ENCODE measurements around the gene DNAH11. TPM values are rescaled to one million over a fixed set of nuclear protein-coding genes. Genes with fewer than 3 reads are reported as not detected.

The DNAH11 gene
- total RNA-seq, 1 experiment from 2014 or later: 1.6 TPM

GRCh38 chr7:21762469-21762868, 219.6 kb downstream of the DNAH11 start:
- Histone ChIP-seq H3K27me3 (ENCODE audit: low read length) (peaks cover 14% of the 10 kb centered on the region), H3F3A (ENCODE audit: low read length, unreplicated experiment) (no peaks in the 10 kb centered on the region), H3K27ac (ENCODE audit: low read length) (no peak overlapping the region), H3K9me3 (ENCODE audit: low read length) (no peaks in the 10 kb centered on the region), H3K9ac (ENCODE audit: low read length) (no peak overlapping the region), H3K79me2 (ENCODE audit: low read length) (no peaks in the 10 kb centered on the region), H3K4me1 (ENCODE audit: insufficient read depth, low read length) (peaks cover 14% of the 10 kb centered on the region), H3K4me3 (ENCODE audit: low read length) (no peak overlapping the region), H2AFZ (ENCODE audit: low read length) (no peak overlapping the region), H3K36me3 (ENCODE audit: low read depth, low read length) (no peaks in the 10 kb centered on the region), H3K9me2 (replicated peaks; ENCODE audit: low read length) (no peaks in the 10 kb centered on the region), H4K20me1 (ENCODE audit: low read length) (no peaks in the 10 kb centered on the region), H3K4me2 (ENCODE audit: low read length) (no peak overlapping the region)
- DNase-seq (no peak), ATAC-seq (no peak)
- no TSS peak for BruUV-seq (replicated peaks)
- POLR2A ChIA-PET (ENCODE audit: unreplicated experiment): no interaction called here
- intact Hi-C loops (cut with micrococcal nuclease): no loop called here
- CTCF ChIA-PET: no interaction called here
- TF ChIP-seq EZH2phosphoT487 (IDR thresholded peaks at IDR 0.05; ENCODE audit: borderline replicate concordance, low read length) (no peak), EZH2 (IDR thresholded peaks at IDR 0.05; ENCODE audit: low read length, unreplicated experiment) (no peak), CTCF (conservative IDR thresholded peaks at IDR 0.05; ENCODE audit: low read depth, low read length) (no peak)

DNA sequence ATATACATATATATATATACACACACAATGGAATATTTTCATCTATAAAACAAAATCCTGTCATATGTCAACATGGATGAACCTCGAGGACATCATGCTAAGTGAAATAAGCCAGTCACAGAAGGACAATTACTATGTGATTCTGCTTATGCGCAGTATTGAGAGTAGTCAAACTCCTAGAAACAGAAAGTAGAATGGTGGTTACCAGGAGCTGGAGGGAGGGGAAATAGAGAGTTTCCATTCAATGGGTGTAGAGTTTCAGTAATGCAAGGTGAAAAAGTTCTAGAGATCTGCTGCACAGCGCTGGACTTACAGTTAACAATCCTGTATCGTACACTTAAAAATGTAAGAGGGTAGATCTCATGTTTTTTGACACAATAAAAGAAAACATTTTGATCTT, 221.0 kb downstream of the DNAH11 start:
- no TSS peak for BruUV-seq (replicated peaks)

More for the DNA sequence above, 221.0 kb downstream of the DNAH11 start:
- H3K36me3 ChIP-seq (ENCODE audit: low read depth, low read length): no peaks in the 10 kb centered on the region
- peaks cover 7% of the 10 kb centered on the region for H3K27me3 ChIP-seq (ENCODE audit: low read length)
- H3K79me2 ChIP-seq (ENCODE audit: low read length): no peaks in the 10 kb centered on the region
- POLR2A ChIA-PET (ENCODE audit: unreplicated experiment): no interaction called here
- TF ChIP-seq CTCF (conservative IDR thresholded peaks at IDR 0.05; ENCODE audit: low read depth, low read length) (no peak), EZH2 (IDR thresholded peaks at IDR 0.05; ENCODE audit: low read length, unreplicated experiment) (no peak), EZH2phosphoT487 (IDR thresholded peaks at IDR 0.05; ENCODE audit: borderline replicate concordance, low read length) (no peak)
- H3K9me3 ChIP-seq (ENCODE audit: low read length): no peaks in the 10 kb centered on the region
- no peaks in the 10 kb centered on the region for H3K9me2 ChIP-seq (replicated peaks; ENCODE audit: low read length)
- no peak overlapping the region for H3K4me3 ChIP-seq (ENCODE audit: low read length)
- no peak overlapping the region for H3K9ac ChIP-seq (ENCODE audit: low read length)
- intact Hi-C loops (cut with micrococcal nuclease): no loop called here
- CTCF ChIA-PET: no interaction called here
- no peak overlapping the region for H3K27ac ChIP-seq (ENCODE audit: low read length)
- peaks cover 7% of the 10 kb centered on the region for H3K4me1 ChIP-seq (ENCODE audit: insufficient read depth, low read length)
- no peak overlapping the region for H2AFZ ChIP-seq (ENCODE audit: low read length)
- no peak for DNase-seq
- no peaks in the 10 kb centered on the region for H3F3A ChIP-seq (ENCODE audit: low read length, unreplicated experiment)
- ATAC-seq: no peak
- no peak overlapping the region for H3K4me2 ChIP-seq (ENCODE audit: low read length)
- H4K20me1 ChIP-seq (ENCODE audit: low read length): no peaks in the 10 kb centered on the region

All from PC-3 (cell line).